Body of pancreas (tissue), 4 donors: ENCODE results near the gene CAPN15.

Source experiments
- CTCF ChIP-seq, 7 experiments: fragments of 450-650 bp in 4 of 7; fragments of 200-600 bp in 3 of 7; sonication (generic) in 3 of 7; IDR thresholded peaks; one replicate each; pipeline ENCODE4 v1.5.1; 2016 to 2019; ENCODE audit warnings: antibody characterized with exemption in 7 of 7
- POLR2A ChIP-seq, 3 donors: fragments of 450-650 bp; IDR thresholded peaks; one replicate each; pipeline ENCODE4 v1.6.1; 2016; ENCODE audit warnings: antibody characterized with exemption in 3 of 3, mild to moderate bottlenecking in 2 of 3

- TF ChIP-seq CTCF (IDR thresholded peaks at IDR 0.05) (no peak), POLR2A (IDR thresholded peaks at IDR 0.05) (no peak)
Observed at GRCh38 chr16:505479-506245, 21.9 kb upstream of the CAPN15 start.
